ENCODE results near the gene UMAD1. TPM values are rescaled to one million over a fixed set of nuclear protein-coding genes. Genes with fewer than 3 reads are reported as not detected.

UMAD1 gene
- total RNA-seq, 1 donor = 17.0 TPM

DNA sequence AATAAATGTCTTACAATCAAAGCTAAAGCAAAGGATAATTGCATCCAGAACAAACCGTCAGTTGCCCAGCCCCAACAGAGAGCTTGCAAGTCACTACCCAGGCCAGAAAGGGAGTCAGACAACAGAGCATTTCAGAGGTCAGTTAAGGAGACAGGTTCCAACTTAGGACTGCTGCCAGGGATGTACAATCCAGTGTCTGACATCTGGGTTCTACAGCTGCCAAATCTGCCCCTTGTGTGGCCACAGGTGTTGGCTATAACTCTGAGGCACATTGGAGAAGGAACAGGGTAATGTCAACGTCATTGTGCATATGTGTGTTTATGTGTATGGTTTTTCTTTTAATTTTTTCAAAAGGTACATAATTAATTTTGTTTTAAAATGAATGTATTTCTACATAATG is 242.8 kb downstream of the UMAD1 start:
- Histone ChIP-seq H3K27ac (ENCODE audit: low read depth, low read length) (no peak overlapping the region), H3K4me2 (ENCODE audit: insufficient read depth, low read length) (no peak overlapping the region), H3K4me3 (ENCODE audit: insufficient read depth, low read length) (no peak overlapping the region), H3K79me2 (ENCODE audit: insufficient read depth, low read length) (no peaks in the 10 kb centered on the region), H3K9me3 (ENCODE audit: low read depth, low read length) (no peaks in the 10 kb centered on the region), H3K36me3 (ENCODE audit: insufficient read depth, low read length) (no peaks in the 10 kb centered on the region), H3K27me3 (ENCODE audit: insufficient read depth, low read length) (no peaks in the 10 kb centered on the region), H3K4me1 (ENCODE audit: insufficient read depth, low read length) (no peaks in the 10 kb centered on the region), H4K20me1 (ENCODE audit: insufficient read depth, low read length) (no peaks in the 10 kb centered on the region), H2AFZ (ENCODE audit: low read length) (no peak overlapping the region)
- TF ChIP-seq, protein P1, sequence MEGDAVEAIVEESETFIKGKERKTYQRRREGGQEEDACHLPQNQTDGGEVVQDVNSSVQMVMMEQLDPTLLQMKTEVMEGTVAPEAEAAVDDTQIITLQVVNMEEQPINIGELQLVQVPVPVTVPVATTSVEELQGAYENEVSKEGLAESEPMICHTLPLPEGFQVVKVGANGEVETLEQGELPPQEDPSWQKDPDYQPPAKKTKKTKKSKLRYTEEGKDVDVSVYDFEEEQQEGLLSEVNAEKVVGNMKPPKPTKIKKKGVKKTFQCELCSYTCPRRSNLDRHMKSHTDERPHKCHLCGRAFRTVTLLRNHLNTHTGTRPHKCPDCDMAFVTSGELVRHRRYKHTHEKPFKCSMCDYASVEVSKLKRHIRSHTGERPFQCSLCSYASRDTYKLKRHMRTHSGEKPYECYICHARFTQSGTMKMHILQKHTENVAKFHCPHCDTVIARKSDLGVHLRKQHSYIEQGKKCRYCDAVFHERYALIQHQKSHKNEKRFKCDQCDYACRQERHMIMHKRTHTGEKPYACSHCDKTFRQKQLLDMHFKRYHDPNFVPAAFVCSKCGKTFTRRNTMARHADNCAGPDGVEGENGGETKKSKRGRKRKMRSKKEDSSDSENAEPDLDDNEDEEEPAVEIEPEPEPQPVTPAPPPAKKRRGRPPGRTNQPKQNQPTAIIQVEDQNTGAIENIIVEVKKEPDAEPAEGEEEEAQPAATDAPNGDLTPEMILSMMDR (IDR thresholded peaks at IDR 0.05; ENCODE audit: extremely low read depth, low read depth, low read length) = no peak
- no peak for DNase-seq (ENCODE audit: insufficient read length, low spot score, missing footprints)

DNA sequence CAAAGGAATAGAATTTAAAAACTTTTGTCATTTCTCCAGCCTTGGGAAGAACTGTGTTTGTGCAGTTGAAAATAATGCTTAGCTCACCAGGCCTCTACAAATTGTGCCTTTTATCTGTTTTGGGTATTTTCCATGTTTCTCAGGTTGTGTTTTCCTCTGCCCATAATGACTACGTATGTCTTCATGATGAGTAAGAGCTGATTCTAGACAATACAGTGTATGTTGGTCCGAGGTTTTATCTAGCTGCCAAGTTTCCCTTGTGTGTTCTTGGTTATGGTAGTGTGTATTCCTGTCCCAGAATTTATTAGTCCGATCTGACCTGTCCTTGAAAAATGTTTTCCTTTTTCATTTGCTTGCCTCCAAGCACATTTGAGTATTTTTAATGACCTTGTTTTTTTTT is 244.3 kb downstream of the UMAD1 start:
- no peak for DNase-seq (ENCODE audit: insufficient read length, low spot score, missing footprints)
- H3K27me3 ChIP-seq (ENCODE audit: insufficient read depth, low read length) = no peaks in the 10 kb centered on the region

GRCh38 chr7:7889791-7890568 is 249.4 kb downstream of the UMAD1 start:
- no peak overlapping the region for H3K4me2 ChIP-seq (ENCODE audit: insufficient read depth, low read length)
- TF ChIP-seq, protein P1 (IDR thresholded peaks at IDR 0.05; ENCODE audit: extremely low read depth, low read depth, low read length) = no peak
- H3K9me3 ChIP-seq (ENCODE audit: low read depth, low read length) = no peaks in the 10 kb centered on the region
- no peaks in the 10 kb centered on the region for H4K20me1 ChIP-seq (ENCODE audit: insufficient read depth, low read length)
- no peak overlapping the region for H3K27ac ChIP-seq (ENCODE audit: low read depth, low read length)
- DNase-seq (ENCODE audit: insufficient read length, low spot score, missing footprints) = peak; percentile 31
- no peaks in the 10 kb centered on the region for H3K27me3 ChIP-seq (ENCODE audit: insufficient read depth, low read length)
- no peaks in the 10 kb centered on the region for H3K36me3 ChIP-seq (ENCODE audit: insufficient read depth, low read length)
- no peak overlapping the region for H3K4me3 ChIP-seq (ENCODE audit: insufficient read depth, low read length)
- no peak overlapping the region for H2AFZ ChIP-seq (ENCODE audit: low read length)
- H3K4me1 ChIP-seq (ENCODE audit: insufficient read depth, low read length) = no peaks in the 10 kb centered on the region
- H3K79me2 ChIP-seq (ENCODE audit: insufficient read depth, low read length) = no peaks in the 10 kb centered on the region

More for the DNA sequence above, 244.3 kb downstream of the UMAD1 start:
- no peak overlapping the region for H3K4me2 ChIP-seq (ENCODE audit: insufficient read depth, low read length)
- no peak overlapping the region for H2AFZ ChIP-seq (ENCODE audit: low read length)
- no peak overlapping the region for H3K4me3 ChIP-seq (ENCODE audit: insufficient read depth, low read length)
- H3K36me3 ChIP-seq (ENCODE audit: insufficient read depth, low read length) = no peaks in the 10 kb centered on the region
- H3K27ac ChIP-seq (ENCODE audit: low read depth, low read length) = no peak overlapping the region
- no peaks in the 10 kb centered on the region for H3K9me3 ChIP-seq (ENCODE audit: low read depth, low read length)
- no peaks in the 10 kb centered on the region for H3K4me1 ChIP-seq (ENCODE audit: insufficient read depth, low read length)
- H4K20me1 ChIP-seq (ENCODE audit: insufficient read depth, low read length) = no peaks in the 10 kb centered on the region
- H3K79me2 ChIP-seq (ENCODE audit: insufficient read depth, low read length) = no peaks in the 10 kb centered on the region
- TF ChIP-seq, protein P1 (IDR thresholded peaks at IDR 0.05; ENCODE audit: extremely low read depth, low read depth, low read length) = no peak

GRCh38 chr7:7895004-7895650 is 254.6 kb downstream of the UMAD1 start:
- TF ChIP-seq, protein P1 (IDR thresholded peaks at IDR 0.05; ENCODE audit: extremely low read depth, low read depth, low read length) = no peak
- Histone ChIP-seq H3K9me3 (ENCODE audit: low read depth, low read length) (no peaks in the 10 kb centered on the region), H3K4me3 (ENCODE audit: insufficient read depth, low read length) (no peak overlapping the region), H3K79me2 (ENCODE audit: insufficient read depth, low read length) (no peaks in the 10 kb centered on the region), H2AFZ (ENCODE audit: low read length) (no peak overlapping the region), H3K36me3 (ENCODE audit: insufficient read depth, low read length) (no peaks in the 10 kb centered on the region), H3K27ac (ENCODE audit: low read depth, low read length) (no peak overlapping the region), H3K27me3 (ENCODE audit: insufficient read depth, low read length) (no peaks in the 10 kb centered on the region), H3K4me1 (ENCODE audit: insufficient read depth, low read length) (no peaks in the 10 kb centered on the region), H3K4me2 (ENCODE audit: insufficient read depth, low read length) (no peak overlapping the region), H4K20me1 (ENCODE audit: insufficient read depth, low read length) (no peaks in the 10 kb centered on the region)
- DNase-seq (ENCODE audit: insufficient read length, low spot score, missing footprints) = no peak
